Activated CD4-positive, alpha-beta memory T cell treated with anti-CD3 and anti-CD28 coated beads for 36 hours (primary cell): ENCODE results near the gene CHRNA3. TPM values are rescaled to one million over a fixed set of nuclear protein-coding genes. Genes with fewer than 3 reads are reported as not detected.

Experiments used
- CTCF ChIA-PET: fragments of 350-600 bp; sonication (Branson Sonifier 250); formaldehyde crosslinking; loops from one replicate; lab custom pipeline; 2021; ENCODE audit warnings: antibody characterized with exemption, inconsistent platforms; lab: Charles Lee
- POLR2A ChIA-PET: fragments of 350-600 bp; sonication (Branson Sonifier 250); formaldehyde crosslinking; loops from one replicate; lab custom pipeline; 2021; ENCODE audit warnings: antibody characterized with exemption; lab: Charles Lee
- DNase-seq: peaks from one replicate; pipeline ENCODE4 v3.0.0-alpha.2; 2020
- H3K27ac Mint-ChIP-seq: one replicate; pipeline ENCODE4 v1.8.0; 2021; ENCODE audit warnings: mixed read lengths
- H3K27me3 Mint-ChIP-seq: one replicate; pipeline ENCODE4 v1.8.0; 2021; ENCODE audit warnings: mixed read lengths
- H3K36me3 Mint-ChIP-seq: one replicate; pipeline ENCODE4 v1.8.0; 2021; ENCODE audit warnings: mixed read lengths
- H3K4me1 Mint-ChIP-seq: one replicate; pipeline ENCODE4 v1.8.0; 2021; ENCODE audit warnings: low read depth, mixed read lengths
- H3K4me3 Mint-ChIP-seq: one replicate; pipeline ENCODE4 v1.8.0; 2021; ENCODE audit warnings: mild to moderate bottlenecking, mixed read lengths
- H3K9me3 Mint-ChIP-seq: one replicate; pipeline ENCODE4 v1.8.0; 2021; ENCODE audit warnings: mixed read lengths
- intact Hi-C: fragments of 100-400 bp; cut with micrococcal nuclease; formaldehyde crosslinking; loops from one replicate; pipeline ENCODE4 v1.15.1; 2023
- total RNA-seq, 2 experiments: library from RNA; stranded (reverse); gene quantifications; one replicate each; pipeline ENCODE4 v1.2.3, GENCODE V29; 2021

The CHRNA3 gene
- not detected for total RNA-seq

- ChIA-PET POLR2A (no interaction called here), CTCF (no interaction called here)
- Mint-ChIP-seq H3K9me3 (no peaks in the 10 kb centered on the region), H3K4me3 (no peak within 1 kb of the TSS), H3K27ac (no peak within 1 kb of the TSS), H3K36me3 (no peaks in the 10 kb centered on the region), H3K27me3 (peaks cover 45% of the 10 kb centered on the region), H3K4me1 (peaks cover 9% of the 10 kb centered on the region)
- intact Hi-C loops: no loop called here
- no peak for DNase-seq
These were observed at the start of gene CHRNA3 for GRCh38 chr15:78620527-78621421. Gene CHRNA3 (minus strand): TSS chr15:78620996. CDS start chr15:78620794, 202 bp downstream.

- peaks cover 5% of the 10 kb centered on the region for H3K4me1 Mint-ChIP-seq
- H3K36me3 Mint-ChIP-seq: no peaks in the 10 kb centered on the region
- H3K9me3 Mint-ChIP-seq: no peaks in the 10 kb centered on the region
- no peak for DNase-seq
- CTCF ChIA-PET: no interaction called here
- H3K4me3 Mint-ChIP-seq: no peak overlapping the region
- no peak overlapping the region for H3K27ac Mint-ChIP-seq
- POLR2A ChIA-PET: no interaction called here
- intact Hi-C loops: no loop called here
- H3K27me3 Mint-ChIP-seq: peaks cover 11% of the 10 kb centered on the region
These were observed 48.2 kb upstream of the CHRNA3 start for GRCh38 chr15:78668987-78669386.

- no peak for DNase-seq
- no peaks in the 10 kb centered on the region for H3K9me3 Mint-ChIP-seq
- peaks cover 5% of the 10 kb centered on the region for H3K4me1 Mint-ChIP-seq
- no peak overlapping the region for H3K27ac Mint-ChIP-seq
- peaks cover 11% of the 10 kb centered on the region for H3K27me3 Mint-ChIP-seq
- ChIA-PET POLR2A (no interaction called here), CTCF (no interaction called here)
- no peak overlapping the region for H3K4me3 Mint-ChIP-seq
- intact Hi-C loops: no loop called here
- no peaks in the 10 kb centered on the region for H3K36me3 Mint-ChIP-seq
These were observed 46.9 kb upstream of the CHRNA3 start for GRCh38 chr15:78667578-78668236.

- ChIA-PET POLR2A (no interaction called here), CTCF (no interaction called here)
- Mint-ChIP-seq H3K4me3 (no peak overlapping the region), H3K4me1 (peaks cover 5% of the 10 kb centered on the region), H3K9me3 (no peaks in the 10 kb centered on the region), H3K27me3 (peaks cover 11% of the 10 kb centered on the region), H3K27ac (no peak overlapping the region), H3K36me3 (no peaks in the 10 kb centered on the region)
- no peak for DNase-seq
- intact Hi-C loops: no loop called here
These were observed 45.2 kb upstream of the CHRNA3 start for GRCh38 chr15:78666010-78666409.

- H3K36me3 Mint-ChIP-seq: no peaks in the 10 kb centered on the region
- no peak for DNase-seq
- intact Hi-C loops: no loop called here
- no peak overlapping the region for H3K27ac Mint-ChIP-seq
- peaks cover 9% of the 10 kb centered on the region for H3K27me3 Mint-ChIP-seq
- H3K4me1 Mint-ChIP-seq: peaks cover 5% of the 10 kb centered on the region
- ChIA-PET CTCF (interaction anchor here (1.0 to 1.2 kb wide), 2 partner anchors 45 to 149 kb away, joined by 3 to 5 read pairs; no protein-coding TSS in a partner anchor), POLR2A (no interaction called here)
- H3K4me3 Mint-ChIP-seq: no peak overlapping the region
- no peaks in the 10 kb centered on the region for H3K9me3 Mint-ChIP-seq
These were observed 42.9 kb upstream of the CHRNA3 start for GRCh38 chr15:78663703-78664102.

- Mint-ChIP-seq H3K4me3 (no peak overlapping the region), H3K27ac (no peak overlapping the region), H3K36me3 (no peaks in the 10 kb centered on the region), H3K27me3 (no peaks in the 10 kb centered on the region), H3K9me3 (no peaks in the 10 kb centered on the region), H3K4me1 (peaks cover 5% of the 10 kb centered on the region)
- DNase-seq: no peak
- POLR2A ChIA-PET: no interaction called here
- CTCF ChIA-PET: no interaction called here
- intact Hi-C loops: no loop called here
These were observed 41.2 kb upstream of the CHRNA3 start for GRCh38 chr15:78662028-78662427.

GRCh38 chr15:78661001-78661400 lies 40.2 kb upstream of the CHRNA3 start:
- no peak overlapping the region for H3K4me3 Mint-ChIP-seq
- POLR2A ChIA-PET: no interaction called here
- H3K9me3 Mint-ChIP-seq: no peaks in the 10 kb centered on the region
- H3K27ac Mint-ChIP-seq: no peak overlapping the region
- no peaks in the 10 kb centered on the region for H3K27me3 Mint-ChIP-seq
- H3K4me1 Mint-ChIP-seq: peaks cover 3% of the 10 kb centered on the region
- CTCF ChIA-PET: no interaction called here
- intact Hi-C loops: no loop called here
- no peak for DNase-seq
- no peaks in the 10 kb centered on the region for H3K36me3 Mint-ChIP-seq

GRCh38 chr15:78660584-78660983 lies 39.8 kb upstream of the CHRNA3 start:
- no peak for DNase-seq
- H3K4me1 Mint-ChIP-seq: peaks cover 1% of the 10 kb centered on the region
- intact Hi-C loops: no loop called here
- H3K9me3 Mint-ChIP-seq: no peaks in the 10 kb centered on the region
- ChIA-PET POLR2A (no interaction called here), CTCF (no interaction called here)
- peaks cover under 1% of the 10 kb centered on the region for H3K27me3 Mint-ChIP-seq
- no peak overlapping the region for H3K27ac Mint-ChIP-seq
- H3K4me3 Mint-ChIP-seq: no peak overlapping the region
- no peaks in the 10 kb centered on the region for H3K36me3 Mint-ChIP-seq

- POLR2A ChIA-PET: no interaction called here
- Mint-ChIP-seq H3K27ac (no peak overlapping the region), H3K27me3 (peaks cover 3% of the 10 kb centered on the region), H3K9me3 (no peaks in the 10 kb centered on the region), H3K4me1 (no peaks in the 10 kb centered on the region), H3K4me3 (no peak overlapping the region), H3K36me3 (no peaks in the 10 kb centered on the region)
- no peak for DNase-seq
- CTCF ChIA-PET: no interaction called here
- intact Hi-C loops: no loop called here
These were observed 38.0 kb upstream of the CHRNA3 start for GRCh38 chr15:78658823-78659222.

GRCh38 chr15:78654272-78654671 lies 33.5 kb upstream of the CHRNA3 start:
- ChIA-PET CTCF (no interaction called here), POLR2A (no interaction called here)
- DNase-seq: no peak
- H3K9me3 Mint-ChIP-seq: no peaks in the 10 kb centered on the region
- H3K27ac Mint-ChIP-seq: no peak overlapping the region
- intact Hi-C loops: no loop called here
- no peaks in the 10 kb centered on the region for H3K4me1 Mint-ChIP-seq
- H3K36me3 Mint-ChIP-seq: no peaks in the 10 kb centered on the region
- no peak overlapping the region for H3K4me3 Mint-ChIP-seq
- H3K27me3 Mint-ChIP-seq: peaks cover 3% of the 10 kb centered on the region

GRCh38 chr15:78651930-78652615 lies 31.3 kb upstream of the CHRNA3 start:
- H3K4me3 Mint-ChIP-seq: no peak overlapping the region
- H3K36me3 Mint-ChIP-seq: no peaks in the 10 kb centered on the region
- DNase-seq: no peak
- H3K4me1 Mint-ChIP-seq: no peaks in the 10 kb centered on the region
- POLR2A ChIA-PET: no interaction called here
- intact Hi-C loops: no loop called here
- H3K27ac Mint-ChIP-seq: no peak overlapping the region
- H3K9me3 Mint-ChIP-seq: no peaks in the 10 kb centered on the region
- H3K27me3 Mint-ChIP-seq: peaks cover 3% of the 10 kb centered on the region
- CTCF ChIA-PET: interaction anchor here (1.6 kb wide), 1 partner anchor 13 kb away, joined by 3 read pairs; no protein-coding TSS in a partner anchor

GRCh38 chr15:78651007-78651406 lies 30.2 kb upstream of the CHRNA3 start:
- no peak for DNase-seq
- no peak overlapping the region for H3K27ac Mint-ChIP-seq
- ChIA-PET POLR2A (no interaction called here), CTCF (interaction anchor here (1.6 kb wide), 1 partner anchor 11 kb away, joined by 3 read pairs; no protein-coding TSS in a partner anchor)
- H3K9me3 Mint-ChIP-seq: no peaks in the 10 kb centered on the region
- no peaks in the 10 kb centered on the region for H3K4me1 Mint-ChIP-seq
- no peaks in the 10 kb centered on the region for H3K36me3 Mint-ChIP-seq
- H3K27me3 Mint-ChIP-seq: peaks cover 3% of the 10 kb centered on the region
- intact Hi-C loops: no loop called here
- H3K4me3 Mint-ChIP-seq: no peak overlapping the region
